Right lobe of liver (tissue), 6 donors: ENCODE measurements around the gene WIZ. TPM values are rescaled to one million over a fixed set of nuclear protein-coding genes. Genes with fewer than 3 reads are reported as not detected.
"Not testable (repeated sequence)": the region's sequence is repeated elsewhere in the genome, so short reads cannot be mapped to it uniquely, and the experiment has no call there.

Experiments used
- ATAC-seq, 4 donors: fragments of 200-7000 bp; cut with Tn5 transposase; one replicate each; pipeline ENCODE4 v1.9.1; 2020; ENCODE audit warnings: mild to moderate bottlenecking in 4 of 4, moderate library complexity in 4 of 4
- DNase-seq, 3 donors: peaks; one replicate each; pipeline ENCODE4 v3.0.0-alpha.2; 2020
- H3K27ac ChIP-seq, 3 donors: fragments of 200-600 bp; one replicate each; pipeline ENCODE4 v1.8.0; 2022
- H3K27me3 ChIP-seq, 2 donors: fragments of 200-600 bp; one replicate each; pipeline ENCODE4 v1.8.0; 2022
- H3K36me3 ChIP-seq, 4 donors: fragments of 200-600 bp; sonication (generic) in 1 of 4; one replicate each; pipeline versions ENCODE4 v1.5.1 to v1.8.0; 2017 to 2022; ENCODE audit warnings: control low read depth in 1 of 4
- H3K4me1 ChIP-seq, 4 donors: fragments of 200-600 bp; sonication (generic) in 1 of 4; one replicate each; pipeline versions ENCODE4 v1.5.1 to v1.8.0; 2017 to 2022; ENCODE audit warnings: control low read depth in 1 of 4
- H3K4me3 ChIP-seq, 3 donors: fragments of 200-600 bp; one replicate each; pipeline ENCODE4 v1.8.0; 2022
- H3K9me3 ChIP-seq, 4 donors: fragments of 200-600 bp; sonication (generic) in 1 of 4; one replicate each; pipeline versions ENCODE4 v1.5.1 to v1.8.0; 2017 to 2022; ENCODE audit warnings: control low read depth in 1 of 4
- CTCF ChIP-seq, 4 donors: fragments of 200-600 bp in 3 of 4; fragments of 450-650 bp in 1 of 4; IDR thresholded peaks; one replicate each; pipeline versions ENCODE4 v1.5.1 to v1.8.0; 2016 to 2022; ENCODE audit warnings: antibody characterized with exemption in 4 of 4, mild to moderate bottlenecking in 2 of 4
- POLR2A ChIP-seq: fragments of 450-650 bp; IDR thresholded peaks from one replicate; pipeline ENCODE4 v1.6.1; 2017; ENCODE audit warnings: antibody characterized with exemption, mild to moderate bottlenecking
- WGBS: methylation state at CpG from one replicate; pipeline ENCODE4 v1.1.6; 2018; ENCODE audit warnings: low coverage, low lambda C conversion rate; ENCODE audit not compliant: insufficient coverage; ENCODE audit errors: missing lambda C conversion rate; 5-methylcytosine and 5-hydroxymethylcytosine counted together
- intact Hi-C, 2 donors: fragments of 100-400 bp; cut with DNase I; formaldehyde crosslinking; loops; one replicate each; pipeline versions ENCODE4 v1.11.2 to v1.14.1; 2022
- total RNA-seq, 6 experiments: library from RNA; depleted of rRNA in 2 of 6; stranded (reverse); fragments of >200 nt in 2 of 6; fragmentation: NEBNext Ultra II Directional in 3 of 6; extraction: Animal tissue kit (Norgen Biotek cat#: 25700) in 3 of 6; gene quantifications; one replicate each; pipeline versions ENCODE4 v1.1.0 to v1.2.4, GENCODE V29; 2016 to 2023
- donor health status: DM: no; HTN: yes; CAD: no.
- donor health status: DM: no; HTN: no; CAD: no.
- donor health status: DM: no; HTN: no; CAD: no.
- donor health status: DM: no; HTN: yes; CAD: no.
- donor health status: DM: no; HTN: yes; CAD: no.

WIZ gene
- total RNA-seq, 6 experiments from 2014 or later: 12.5 to 24.4 (median 14.6) TPM

GRCh38 chr19:15479391-15480345 is 29.9 kb upstream of the WIZ start, which contains the start of gene PGLYRP2:
PGLYRP2 (minus strand) TSS chr19:15479501; CDS start chr19:15479371, 130 bp downstream.
- Histone ChIP-seq H3K9me3 (no peaks in the 10 kb centered on the region), H3K4me1 (peaks cover 0 to 37% (median 9%) of the 10 kb centered on the region in 4 donors), H3K4me3 (peak within 1 kb of the TSS; percentile 14 to 49 (median 43)), H3K27me3 (no peaks in the 10 kb centered on the region), H3K36me3 (no peaks in the 10 kb centered on the region), H3K27ac (peak within 1 kb of the TSS; percentile 47 to 68 (median 60))
- peak; percentile 72 to 90 (median 85) for DNase-seq
- WGBS: 18% methylated on average over 4 of the region's 16 CpGs
- intact Hi-C loops: no loop called here
- peak; percentile 45 to 69 (median 57) for TF ChIP-seq CTCF (IDR thresholded peaks at IDR 0.05)
- peak; percentile 10 for TF ChIP-seq POLR2A
- ATAC-seq: peak; percentile 83 to 90 (median 89)

- Histone ChIP-seq H3K27ac (no peak overlapping the region), H3K4me3 (no peak overlapping the region), H3K4me1 (peaks cover 0 to 37% (median 9%) of the 10 kb centered on the region in 4 donors), H3K36me3 (no peaks in the 10 kb centered on the region), H3K27me3 (no peaks in the 10 kb centered on the region), H3K9me3 (no peaks in the 10 kb centered on the region)
- DNase-seq (no peak), ATAC-seq (no peak)
- WGBS: no CpG with 5 or more reads among the region's 5 CpGs
- TF ChIP-seq POLR2A: no peak
- TF ChIP-seq CTCF (IDR thresholded peaks at IDR 0.05): no peak
- intact Hi-C loops: no loop called here
Observed at GRCh38 chr19:15476325-15476724, 26.6 kb upstream of the WIZ start.

DNA sequence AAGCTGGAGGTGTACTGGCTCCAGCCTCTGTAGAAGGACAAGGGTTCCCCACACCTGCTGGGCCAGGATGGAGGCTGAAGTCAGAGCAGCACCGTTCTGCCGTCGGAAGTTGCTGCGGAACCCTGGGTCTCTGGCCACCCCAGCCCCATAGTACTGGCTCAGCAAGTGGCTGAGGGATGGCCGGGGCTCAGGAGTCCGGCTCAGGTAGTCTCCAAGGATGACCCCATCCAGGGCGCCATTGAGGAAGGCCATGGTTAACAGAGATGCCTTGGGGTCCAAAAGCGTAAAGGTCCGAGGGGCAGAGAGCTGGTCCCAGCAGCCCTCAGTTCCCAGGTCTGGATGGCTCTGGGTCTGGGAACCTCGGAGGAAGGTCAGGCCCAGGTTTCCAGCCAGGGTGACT is 25.9 kb upstream of the WIZ start:
- H3K9me3 ChIP-seq: no peaks in the 10 kb centered on the region
- DNase-seq: no peak
- no peak for ATAC-seq
- H3K36me3 ChIP-seq: no peaks in the 10 kb centered on the region
- peaks cover 0 to 37% (median 7%) of the 10 kb centered on the region in 4 donors for H3K4me1 ChIP-seq
- no peak overlapping the region for H3K27ac ChIP-seq
- no peak for TF ChIP-seq POLR2A
- TF ChIP-seq CTCF (IDR thresholded peaks at IDR 0.05): no peak
- no peak overlapping the region for H3K4me3 ChIP-seq
- intact Hi-C loops: no loop called here
- H3K27me3 ChIP-seq: no peaks in the 10 kb centered on the region
- no CpG with 5 or more reads among the region's 10 CpGs for WGBS

GRCh38 chr19:15475169-15475568 is 25.4 kb upstream of the WIZ start:
- TF ChIP-seq CTCF (IDR thresholded peaks at IDR 0.05): no peak
- no peak for TF ChIP-seq POLR2A
- intact Hi-C loops: no loop called here
- no peak overlapping the region for H3K4me3 ChIP-seq
- DNase-seq (no peak), ATAC-seq (no peak)
- H3K27ac ChIP-seq: no peak overlapping the region
- no peaks in the 10 kb centered on the region for H3K27me3 ChIP-seq
- H3K4me1 ChIP-seq: peaks cover 0 to 32% (median 5%) of the 10 kb centered on the region in 4 donors
- H3K36me3 ChIP-seq: no peaks in the 10 kb centered on the region
- no peaks in the 10 kb centered on the region for H3K9me3 ChIP-seq
- 59% methylated on average over 2 of the region's 4 CpGs for WGBS

DNA sequence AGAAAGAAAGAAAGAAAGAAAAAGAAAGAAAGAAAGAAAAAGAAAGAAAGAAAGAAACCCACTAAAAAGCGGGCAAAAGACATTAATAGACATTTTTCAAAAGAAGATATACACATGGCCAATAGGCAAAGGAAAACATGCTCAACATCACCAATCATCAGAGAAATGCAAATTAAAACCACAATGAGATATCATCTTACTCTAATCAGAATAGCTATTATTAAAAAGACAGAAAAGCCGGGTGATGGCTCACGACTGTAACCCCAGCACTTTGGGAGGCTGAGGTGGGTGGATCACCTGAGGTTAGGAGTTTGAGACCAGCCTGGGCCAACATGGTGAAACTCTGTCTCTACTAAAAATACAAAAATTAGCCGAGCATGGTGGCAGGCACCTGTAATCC is 24.1 kb upstream of the WIZ start:
- H3K36me3 ChIP-seq, DNase-seq, H3K4me3 ChIP-seq, H3K9me3 ChIP-seq, H3K27me3 ChIP-seq, intact Hi-C loops, ATAC-seq, H3K27ac ChIP-seq: not testable (repeated sequence)
- WGBS: 75% methylated on average over 4 of the region's 4 CpGs
- H3K4me1 ChIP-seq: peaks cover 0 to 30% (median 12%) of the 10 kb centered on the region in 4 donors
